ENCODE results near the gene MORC1. TPM values are rescaled to one million over a fixed set of nuclear protein-coding genes. Genes with fewer than 3 reads are reported as not detected.

MORC1 gene
- total RNA-seq, 1 donor from 2014 or later, result not detected

DNA sequence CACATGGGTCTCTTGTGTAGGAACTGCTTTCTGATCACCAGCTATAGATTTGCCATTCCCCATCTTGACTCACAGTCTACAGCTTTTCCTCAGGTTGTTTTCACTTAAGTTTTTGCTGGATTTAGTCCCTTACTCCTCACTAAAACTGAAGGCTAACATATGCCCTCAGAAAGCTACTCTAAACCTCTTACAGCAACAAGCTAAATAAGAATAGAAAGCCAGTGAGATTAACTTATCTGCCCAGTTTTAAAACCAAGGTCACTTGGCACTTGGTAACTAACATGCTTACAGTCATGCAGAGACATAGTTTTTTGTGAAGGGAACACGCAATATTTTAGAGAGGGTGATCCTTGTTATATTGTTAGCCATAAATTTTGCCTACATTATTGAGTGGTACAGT lies 164.2 kb downstream of the MORC1 start, which contains the start of gene GUCA1C:
Gene GUCA1C, minus strand, starts transcription at position 180 of the 400 bp plus-strand sequence. Its CDS starts 117 bp downstream, at position 63.
- H3K4me1 ChIP-seq (ENCODE audit: control insufficient read depth in 3 of 3, insufficient read depth in 3 of 3, low read length in 3 of 3), result no peaks in the 10 kb centered on the region
- no peaks in the 10 kb centered on the region for H3K9me3 ChIP-seq (ENCODE audit: control insufficient read depth in 3 of 3, low read length in 3 of 3)
- H3K9ac ChIP-seq (ENCODE audit: low read depth in 1 of 3, low read length in 3 of 3), result no peak within 1 kb of the TSS
- no peak within 1 kb of the TSS for H3K4me3 ChIP-seq (ENCODE audit: low read length in 3 of 3)
- no peaks in the 10 kb centered on the region for H3K36me3 ChIP-seq (ENCODE audit: control insufficient read depth in 3 of 3, insufficient read depth in 3 of 3, low read length in 3 of 3)
- peaks cover 0 to 4% (median 0%) of the 10 kb centered on the region in 3 donors for H3K27me3 ChIP-seq (ENCODE audit: control insufficient read depth in 3 of 3, insufficient read depth in 3 of 3, low read length in 3 of 3)
- no peak within 1 kb of the TSS for H3K27ac ChIP-seq (ENCODE audit: low read depth, low read length)

GRCh38 chr3:108953210-108953609 lies 164.7 kb downstream of the MORC1 start:
- H3K36me3 ChIP-seq (ENCODE audit: control insufficient read depth in 3 of 3, insufficient read depth in 3 of 3, low read length in 3 of 3), result no peaks in the 10 kb centered on the region
- H3K9ac ChIP-seq (ENCODE audit: low read depth in 1 of 3, low read length in 3 of 3), result no peak overlapping the region
- H3K27ac ChIP-seq (ENCODE audit: low read depth, low read length), result no peak overlapping the region
- no peaks in the 10 kb centered on the region for H3K9me3 ChIP-seq (ENCODE audit: control insufficient read depth in 3 of 3, low read length in 3 of 3)
- H3K4me3 ChIP-seq (ENCODE audit: low read length in 3 of 3), result no peak overlapping the region
- no peaks in the 10 kb centered on the region for H3K4me1 ChIP-seq (ENCODE audit: control insufficient read depth in 3 of 3, insufficient read depth in 3 of 3, low read length in 3 of 3)
- peaks cover 0 to 4% (median 0%) of the 10 kb centered on the region in 3 donors for H3K27me3 ChIP-seq (ENCODE audit: control insufficient read depth in 3 of 3, insufficient read depth in 3 of 3, low read length in 3 of 3)

- Histone ChIP-seq H3K9ac (ENCODE audit: low read depth in 1 of 3, low read length in 3 of 3) (no peak overlapping the region), H3K36me3 (ENCODE audit: control insufficient read depth in 3 of 3, insufficient read depth in 3 of 3, low read length in 3 of 3) (no peaks in the 10 kb centered on the region), H3K4me1 (ENCODE audit: control insufficient read depth in 3 of 3, insufficient read depth in 3 of 3, low read length in 3 of 3) (no peaks in the 10 kb centered on the region), H3K4me3 (ENCODE audit: low read length in 3 of 3) (no peak overlapping the region), H3K27ac (ENCODE audit: low read depth, low read length) (no peak overlapping the region), H3K27me3 (ENCODE audit: control insufficient read depth in 3 of 3, insufficient read depth in 3 of 3, low read length in 3 of 3) (peaks cover 0 to 4% (median 0%) of the 10 kb centered on the region in 3 donors), H3K9me3 (ENCODE audit: control insufficient read depth in 3 of 3, low read length in 3 of 3) (no peaks in the 10 kb centered on the region)
Observed at GRCh38 chr3:108951820-108952501, 166.0 kb downstream of the MORC1 start.

- H3K9ac ChIP-seq (ENCODE audit: low read depth in 1 of 3, low read length in 3 of 3), result no peak overlapping the region
- H3K9me3 ChIP-seq (ENCODE audit: control insufficient read depth in 3 of 3, low read length in 3 of 3), result no peaks in the 10 kb centered on the region
Observed at GRCh38 chr3:108947855-108948254, 170.1 kb downstream of the MORC1 start.

DNA sequence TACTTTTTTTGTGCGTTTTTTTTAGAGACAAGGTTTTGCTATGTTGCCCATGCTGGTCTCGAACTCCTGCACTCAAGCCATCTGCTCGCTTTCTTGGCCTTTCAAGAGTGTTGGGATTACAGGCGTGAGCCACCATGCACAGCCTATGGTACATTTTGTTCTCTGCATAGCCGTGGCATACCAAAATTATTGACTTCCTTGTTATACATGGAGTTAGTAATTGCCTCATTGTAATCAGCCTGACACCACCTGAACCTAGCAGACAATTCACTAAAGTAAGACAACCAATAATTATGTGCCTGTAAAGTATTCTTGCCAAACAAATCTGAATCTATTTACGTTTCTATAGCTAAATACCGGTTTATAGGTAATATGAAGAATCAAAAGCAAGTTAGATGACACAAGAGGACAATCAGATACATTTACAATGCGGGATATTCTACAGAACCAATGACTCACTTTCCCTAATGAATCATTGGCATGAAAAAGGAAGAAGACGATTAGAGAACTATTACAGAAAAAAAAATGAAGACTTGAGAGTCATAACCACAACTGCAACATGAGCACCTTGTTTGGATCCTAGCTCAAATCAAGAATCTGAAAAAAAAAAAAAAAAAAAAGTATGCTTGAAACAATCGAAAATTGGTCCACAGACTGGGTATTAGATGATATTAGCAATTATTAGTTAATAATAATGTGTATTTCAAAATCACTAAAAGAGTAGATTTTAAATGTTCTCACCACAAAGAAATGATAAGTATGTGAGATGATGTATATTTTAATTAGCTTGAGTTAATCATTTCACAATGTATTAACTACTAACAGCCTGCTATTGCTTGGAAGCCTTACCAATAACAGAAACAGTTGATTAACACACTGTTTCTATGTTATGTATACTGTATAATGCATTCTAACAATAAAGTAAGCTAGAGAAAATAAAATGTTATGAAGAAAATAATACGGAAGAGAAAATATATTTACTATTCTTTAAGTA lies 171.3 kb downstream of the MORC1 start:
- Histone ChIP-seq H3K4me3 (ENCODE audit: low read length in 3 of 3) (no peak overlapping the region), H3K27ac (ENCODE audit: low read depth, low read length) (no peak overlapping the region), H3K9ac (ENCODE audit: low read depth in 1 of 3, low read length in 3 of 3) (no peak overlapping the region), H3K27me3 (ENCODE audit: control insufficient read depth in 3 of 3, insufficient read depth in 3 of 3, low read length in 3 of 3) (peaks cover 0 to 4% (median under 1%) of the 10 kb centered on the region in 3 donors), H3K36me3 (ENCODE audit: control insufficient read depth in 3 of 3, insufficient read depth in 3 of 3, low read length in 3 of 3) (no peaks in the 10 kb centered on the region), H3K4me1 (ENCODE audit: control insufficient read depth in 3 of 3, insufficient read depth in 3 of 3, low read length in 3 of 3) (no peaks in the 10 kb centered on the region), H3K9me3 (ENCODE audit: control insufficient read depth in 3 of 3, low read length in 3 of 3) (no peaks in the 10 kb centered on the region)

More at GRCh38 chr3:108947855-108948254, 170.1 kb downstream of the MORC1 start:
- Histone ChIP-seq H3K27me3 (ENCODE audit: control insufficient read depth in 3 of 3, insufficient read depth in 3 of 3, low read length in 3 of 3) (peaks cover 0 to 4% (median 4%) of the 10 kb centered on the region in 3 donors), H3K4me3 (ENCODE audit: low read length in 3 of 3) (no peak overlapping the region), H3K27ac (ENCODE audit: low read depth, low read length) (no peak overlapping the region), H3K4me1 (ENCODE audit: control insufficient read depth in 3 of 3, insufficient read depth in 3 of 3, low read length in 3 of 3) (no peaks in the 10 kb centered on the region), H3K36me3 (ENCODE audit: control insufficient read depth in 3 of 3, insufficient read depth in 3 of 3, low read length in 3 of 3) (no peaks in the 10 kb centered on the region)

GRCh38 chr3:108940568-108941263 lies 177.2 kb downstream of the MORC1 start:
- H3K36me3 ChIP-seq (ENCODE audit: control insufficient read depth in 3 of 3, insufficient read depth in 3 of 3, low read length in 3 of 3), result no peaks in the 10 kb centered on the region
- no peak overlapping the region for H3K4me3 ChIP-seq (ENCODE audit: low read length in 3 of 3)
- H3K27ac ChIP-seq (ENCODE audit: low read depth, low read length), result no peak overlapping the region
- no peaks in the 10 kb centered on the region for H3K9me3 ChIP-seq (ENCODE audit: control insufficient read depth in 3 of 3, low read length in 3 of 3)
- H3K4me1 ChIP-seq (ENCODE audit: control insufficient read depth in 3 of 3, insufficient read depth in 3 of 3, low read length in 3 of 3), result no peaks in the 10 kb centered on the region
- no peak overlapping the region for H3K9ac ChIP-seq (ENCODE audit: low read depth in 1 of 3, low read length in 3 of 3)
- H3K27me3 ChIP-seq (ENCODE audit: control insufficient read depth in 3 of 3, insufficient read depth in 3 of 3, low read length in 3 of 3), result peaks cover 0 to 4% (median 0%) of the 10 kb centered on the region in 3 donors

DNA sequence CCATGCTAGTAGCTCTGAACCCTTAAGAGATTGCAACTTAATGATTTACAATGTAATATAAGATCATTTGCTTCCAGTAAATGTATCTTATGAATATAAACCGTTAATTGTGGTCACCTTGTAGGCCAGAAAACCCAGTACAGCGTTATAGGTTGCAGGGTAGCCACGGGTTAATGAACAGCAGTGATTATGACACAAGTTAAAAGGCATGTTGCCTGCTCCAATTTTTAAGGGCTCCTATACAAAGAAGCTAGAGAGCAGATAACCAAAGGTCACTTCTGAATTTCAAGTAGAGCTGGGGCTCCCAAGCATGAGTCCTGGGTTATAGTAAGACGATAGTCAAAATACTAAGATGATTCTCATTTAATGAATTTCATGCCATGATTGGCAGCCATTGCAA lies 177.8 kb downstream of the MORC1 start:
- no peak overlapping the region for H3K27ac ChIP-seq (ENCODE audit: low read depth, low read length)
- no peaks in the 10 kb centered on the region for H3K9me3 ChIP-seq (ENCODE audit: control insufficient read depth in 3 of 3, low read length in 3 of 3)
- H3K27me3 ChIP-seq (ENCODE audit: control insufficient read depth in 3 of 3, insufficient read depth in 3 of 3, low read length in 3 of 3), result peaks cover 0 to 4% (median 0%) of the 10 kb centered on the region in 3 donors

DNA sequence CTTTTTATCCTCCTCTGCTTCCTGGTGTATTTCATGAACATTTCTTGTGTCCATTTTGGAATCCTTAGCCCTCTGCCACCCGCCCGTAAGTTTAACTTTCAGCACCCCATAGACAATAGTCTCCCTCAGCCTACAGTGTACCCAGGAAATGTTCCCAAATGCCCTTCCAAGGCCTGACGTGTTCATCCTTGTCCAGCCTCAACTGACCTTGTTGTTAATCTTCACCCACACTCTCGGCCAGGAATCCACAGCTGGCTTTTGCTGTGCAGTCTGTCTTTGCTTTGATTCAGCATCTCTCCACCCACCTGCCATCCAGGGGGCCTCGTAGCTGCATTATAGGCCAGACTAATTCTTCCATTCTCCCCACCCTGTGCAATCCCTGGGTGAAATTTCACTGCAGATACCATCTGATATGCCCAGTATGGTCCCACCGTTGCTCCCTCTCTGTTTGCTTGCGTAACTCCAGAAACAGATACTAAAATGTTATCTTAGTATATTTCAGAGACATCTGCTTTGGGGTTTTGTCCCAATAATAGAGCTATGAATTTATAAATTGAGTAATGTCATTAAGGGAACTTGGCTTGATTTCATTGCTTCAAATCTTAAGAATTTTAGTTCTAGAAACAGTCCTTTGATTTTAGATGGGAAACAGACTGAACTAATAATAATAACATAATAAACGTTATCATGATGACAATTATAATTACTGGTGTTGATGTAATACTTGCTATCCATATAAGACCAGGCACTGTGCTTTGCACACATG lies 180.8 kb downstream of the MORC1 start:
- no peak overlapping the region for H3K27ac ChIP-seq (ENCODE audit: low read depth, low read length)
- H3K9me3 ChIP-seq (ENCODE audit: control insufficient read depth in 3 of 3, low read length in 3 of 3), result no peaks in the 10 kb centered on the region
- H3K4me3 ChIP-seq (ENCODE audit: low read length in 3 of 3), result no peak overlapping the region
- no peak overlapping the region for H3K9ac ChIP-seq (ENCODE audit: low read depth in 1 of 3, low read length in 3 of 3)
- no peaks in the 10 kb centered on the region for H3K36me3 ChIP-seq (ENCODE audit: control insufficient read depth in 3 of 3, insufficient read depth in 3 of 3, low read length in 3 of 3)
- H3K4me1 ChIP-seq (ENCODE audit: control insufficient read depth in 3 of 3, insufficient read depth in 3 of 3, low read length in 3 of 3), result no peaks in the 10 kb centered on the region
- no peaks in the 10 kb centered on the region for H3K27me3 ChIP-seq (ENCODE audit: control insufficient read depth in 3 of 3, insufficient read depth in 3 of 3, low read length in 3 of 3)

More for the DNA sequence above, 177.8 kb downstream of the MORC1 start:
- Histone ChIP-seq H3K9ac (ENCODE audit: low read depth in 1 of 3, low read length in 3 of 3) (no peak overlapping the region), H3K36me3 (ENCODE audit: control insufficient read depth in 3 of 3, insufficient read depth in 3 of 3, low read length in 3 of 3) (no peaks in the 10 kb centered on the region), H3K4me3 (ENCODE audit: low read length in 3 of 3) (no peak overlapping the region), H3K4me1 (ENCODE audit: control insufficient read depth in 3 of 3, insufficient read depth in 3 of 3, low read length in 3 of 3) (no peaks in the 10 kb centered on the region)

DNA sequence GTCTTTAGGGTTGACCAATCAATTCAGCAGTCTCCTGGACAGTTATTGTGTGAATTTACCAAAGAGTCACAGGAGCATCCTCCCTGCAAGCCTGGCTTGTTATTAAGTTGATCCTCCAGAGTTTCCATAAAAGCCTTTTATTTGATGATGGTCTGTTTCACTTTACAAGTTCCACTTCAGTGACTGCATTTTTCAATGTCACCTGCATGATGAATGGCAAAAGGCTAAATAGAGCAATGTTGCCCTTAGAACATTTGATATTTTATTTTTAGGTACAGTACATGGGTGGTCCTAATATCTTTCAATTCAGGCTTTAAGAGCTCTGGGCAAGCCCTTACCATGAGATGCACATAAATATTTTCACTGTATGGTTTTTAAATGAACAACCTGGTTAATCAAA lies 186.9 kb downstream of the MORC1 start:
- Histone ChIP-seq H3K4me1 (ENCODE audit: control insufficient read depth in 3 of 3, insufficient read depth in 3 of 3, low read length in 3 of 3) (no peaks in the 10 kb centered on the region), H3K27ac (ENCODE audit: low read depth, low read length) (no peak overlapping the region), H3K4me3 (ENCODE audit: low read length in 3 of 3) (no peak overlapping the region), H3K36me3 (ENCODE audit: control insufficient read depth in 3 of 3, insufficient read depth in 3 of 3, low read length in 3 of 3) (no peaks in the 10 kb centered on the region), H3K9me3 (ENCODE audit: control insufficient read depth in 3 of 3, low read length in 3 of 3) (no peaks in the 10 kb centered on the region), H3K9ac (ENCODE audit: low read depth in 1 of 3, low read length in 3 of 3) (no peak overlapping the region), H3K27me3 (ENCODE audit: control insufficient read depth in 3 of 3, insufficient read depth in 3 of 3, low read length in 3 of 3) (no peaks in the 10 kb centered on the region)

Data from skeletal muscle tissue (tissue), 4 donors.